H1 (cell line): Measurements from ENCODE around the gene P3H1. TPM values are rescaled to one million over a fixed set of nuclear protein-coding genes. Genes with fewer than 3 reads are reported as not detected.

Experiments
- GABPA ChIP-seq: IDR thresholded peaks from 2 replicates; pipeline ENCODE4 v1.6.1; 2011; ENCODE audit warnings: mild to moderate bottlenecking, low read length, moderate library complexity, borderline replicate concordance; ENCODE audit not compliant: insufficient read depth
- GTF2F1 ChIP-seq: IDR thresholded peaks from 2 replicates; pipeline ENCODE4 v1.6.1; 2012; ENCODE audit warnings: low read depth, low read length, improper control_type of control experiment, borderline replicate concordance
- HDAC6 ChIP-seq: IDR thresholded peaks from one replicate; pipeline ENCODE4 v1.7.1; 2012; ENCODE audit warnings: low read depth, mild to moderate bottlenecking, inconsistent platforms, low read length, moderate library complexity
- KDM1A ChIP-seq: fragments of 200-600, 300-600 bp; sonication (generic); IDR thresholded peaks from 2 replicates; pipeline ENCODE4 v1.7.1; 2016; ENCODE audit warnings: mild to moderate bottlenecking, low read length, borderline replicate concordance
- NRF1 ChIP-seq: IDR thresholded peaks from 2 replicates; pipeline ENCODE4 v1.6.1; 2011; ENCODE audit warnings: mild to moderate bottlenecking, low read depth, low read length, improper control_type of control experiment
- RAD21 ChIP-seq, 2 experiments: IDR thresholded peaks in 1 of 2; conservative IDR thresholded peaks in 1 of 2; 2 replicates each; pipeline ENCODE4 v1.6.1; 2011; ENCODE audit warnings: low read depth in 2 of 2, low read length in 2 of 2, improper control_type of control experiment in 1 of 2, inconsistent platforms in 1 of 2, mild to moderate bottlenecking in 1 of 2, moderate library complexity in 1 of 2
- SIX5 ChIP-seq: IDR thresholded peaks from 2 replicates; pipeline ENCODE4 v1.6.1; 2011; ENCODE audit warnings: mild to moderate bottlenecking, low read depth, low read length
- polyA plus RNA-seq, 7 experiments: library from polyadenylated mRNA; depleted of rRNA in 3 of 7; stranded (reverse) in 5 of 7; unstranded in 2 of 7; fragments of >200 nt in 5 of 7; fragments of 200-250 nt in 2 of 7; gene quantifications; 1 replicate in 5 of 7; 2 replicates in 1 of 7; 4 replicates in 1 of 7; pipeline versions ENCODE4 v1.2.1 to v1.2.3, GENCODE V29; 2011 to 2013; ENCODE audit warnings: missing spikeins in 2 of 7, mixed read lengths in 2 of 7
- total RNA-seq: library from RNA; stranded (reverse); fragmentation: NEBNext Ultra II Directional; extraction: Animal tissue kit (Norgen Biotek cat#: 25700); gene quantifications from 2 replicates; pipeline ENCODE4 v1.2.1, GENCODE V29; 2021
- TF ChIP-seq, protein P1 (sequence below): IDR thresholded peaks from 2 replicates; pipeline ENCODE4 v1.6.1; 2011; ENCODE audit warnings: low read depth, mild to moderate bottlenecking, low read length; ENCODE audit not compliant: insufficient read depth

The P3H1 gene
- total and polyA plus RNA-seq, 2 of the 8 experiments (the other 6 are each of a cell fraction or from before 2014, with no cell fraction given), result 58.4 to 87.5 TPM

- TF ChIP-seq HDAC6, result no peak
- TF ChIP-seq GTF2F1, result no peak
- TF ChIP-seq SIX5, result no peak
- TF ChIP-seq GABPA, result no peak
- TF ChIP-seq KDM1A, result no peak
- no peak for TF ChIP-seq RAD21 (IDR thresholded peaks at IDR 0.05 in 1 of 2, conservative IDR thresholded peaks at IDR 0.05 in 1 of 2; ENCODE audit: low read depth in 2 of 2, low read length in 2 of 2)
- no peak for TF ChIP-seq NRF1
- TF ChIP-seq, protein P1, sequence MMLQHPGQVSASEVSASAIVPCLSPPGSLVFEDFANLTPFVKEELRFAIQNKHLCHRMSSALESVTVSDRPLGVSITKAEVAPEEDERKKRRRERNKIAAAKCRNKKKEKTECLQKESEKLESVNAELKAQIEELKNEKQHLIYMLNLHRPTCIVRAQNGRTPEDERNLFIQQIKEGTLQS, result no peak
Measured at GRCh38 chr1:42784946-42785693, 18.3 kb upstream of the P3H1 start, which contains the start of gene TMEM269 (continued).
